ENCODE measurements around the gene SRGAP1. TPM values are rescaled to one million over a fixed set of nuclear protein-coding genes. Genes with fewer than 3 reads are reported as not detected.

Gene SRGAP1
- polyA plus RNA-seq, 2 donors: 1.4 to 3.2 TPM

DNA sequence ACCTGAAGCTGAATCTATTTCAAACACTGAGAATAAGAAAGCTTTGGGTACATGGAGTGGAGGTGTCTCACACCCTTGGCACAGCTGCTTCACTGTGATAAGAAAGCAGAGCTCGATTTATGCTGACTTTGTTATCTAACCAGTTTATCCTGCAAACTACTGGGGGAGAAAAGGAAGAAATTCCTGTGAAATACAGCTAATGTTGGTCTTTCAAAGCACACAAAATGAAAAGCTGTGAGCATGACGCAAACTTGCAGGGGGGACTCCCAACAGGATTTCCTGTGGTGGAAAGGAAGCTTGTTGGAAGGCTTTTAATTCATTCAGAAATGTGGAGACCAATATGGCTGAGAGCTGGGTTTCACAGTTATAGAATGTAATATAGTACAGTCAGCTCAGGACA lies 53.4 kb downstream of the SRGAP1 start:
- 38 to 48% methylated on average over 2 of the region's 2 CpGs for WGBS, 2 donors
- H3K27ac ChIP-seq (ENCODE audit: low read depth in 2 of 2, low read length in 1 of 2): no peak overlapping the region
- no peaks in the 10 kb centered on the region for H3K9me3 ChIP-seq (ENCODE audit: control insufficient read depth in 2 of 2, insufficient read depth in 1 of 2, low read depth in 1 of 2, low read length in 1 of 2)
- no peaks in the 10 kb centered on the region for H3K27me3 ChIP-seq (ENCODE audit: control insufficient read depth in 1 of 2, insufficient read depth in 2 of 2, low read length in 2 of 2)
- no peaks in the 10 kb centered on the region for H3K36me3 ChIP-seq (ENCODE audit: control insufficient read depth in 2 of 2, insufficient read depth in 2 of 2, low read length in 1 of 2)
- no peaks in the 10 kb centered on the region for H3K4me1 ChIP-seq (ENCODE audit: control insufficient read depth in 2 of 2, insufficient read depth in 2 of 2, low read length in 1 of 2)
- H3K4me3 ChIP-seq (ENCODE audit: low read depth in 1 of 2, low read length in 2 of 2): no peak overlapping the region

DNA sequence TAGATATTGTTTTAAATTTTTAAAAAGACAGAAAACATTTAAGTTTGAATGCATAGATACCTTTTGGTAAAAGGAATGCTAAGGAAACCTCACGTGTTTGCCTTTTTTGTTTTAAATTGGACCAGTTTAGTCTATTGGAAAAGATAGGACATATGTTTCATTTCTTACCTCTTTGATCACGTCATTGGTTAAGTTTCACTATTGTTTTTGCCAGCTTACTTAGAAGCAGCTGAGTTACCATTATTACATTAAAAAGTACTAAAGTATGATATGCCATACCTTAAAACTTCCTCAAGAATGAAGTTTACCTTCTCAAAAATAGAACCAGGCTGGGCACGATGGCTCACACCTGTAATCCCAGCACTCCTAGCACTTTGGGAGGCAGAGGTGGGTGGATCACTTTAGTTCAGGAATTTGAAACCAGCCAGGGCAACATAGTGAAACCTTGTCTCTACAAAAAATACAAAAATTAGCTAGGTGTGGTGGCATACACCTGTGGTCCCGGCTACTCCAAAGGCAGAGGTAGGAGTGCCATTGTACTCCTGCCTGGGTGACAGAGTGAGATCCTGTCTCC lies 54.4 kb downstream of the SRGAP1 start:
- no peaks in the 10 kb centered on the region for H3K27me3 ChIP-seq (ENCODE audit: control insufficient read depth in 1 of 2, insufficient read depth in 2 of 2, low read length in 2 of 2)
- peak overlapping the region in 1 of 2 donors; percentile 15 for H3K27ac ChIP-seq (ENCODE audit: low read depth in 2 of 2, low read length in 1 of 2)
- H3K36me3 ChIP-seq (ENCODE audit: control insufficient read depth in 2 of 2, insufficient read depth in 2 of 2, low read length in 1 of 2): no peaks in the 10 kb centered on the region
- WGBS, 2 donors: 68 to 77% methylated on average over 4 of the region's 4 CpGs
- no peaks in the 10 kb centered on the region for H3K4me1 ChIP-seq (ENCODE audit: control insufficient read depth in 2 of 2, insufficient read depth in 2 of 2, low read length in 1 of 2)
- H3K9me3 ChIP-seq (ENCODE audit: control insufficient read depth in 2 of 2, insufficient read depth in 1 of 2, low read depth in 1 of 2, low read length in 1 of 2): no peaks in the 10 kb centered on the region
- H3K4me3 ChIP-seq (ENCODE audit: low read depth in 1 of 2, low read length in 2 of 2): no peak overlapping the region

DNA sequence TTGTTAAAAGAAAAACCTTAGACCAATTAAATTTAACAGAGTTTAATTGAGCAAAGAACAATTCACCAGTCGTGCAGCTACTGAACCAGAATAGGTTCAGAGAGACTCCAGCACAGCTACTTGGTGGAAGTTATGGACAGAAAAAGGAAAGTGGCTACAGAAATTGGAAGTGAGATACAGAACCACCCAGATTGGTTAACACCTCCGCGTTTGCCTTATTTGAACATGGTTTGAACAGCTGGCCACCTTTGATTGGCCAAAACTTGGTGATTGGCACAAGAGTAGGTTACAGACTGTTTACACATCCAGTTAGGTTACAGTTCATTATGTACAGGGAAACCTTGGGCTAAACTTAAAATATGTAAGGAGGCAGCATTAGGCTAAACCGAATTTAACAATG lies 54.9 kb downstream of the SRGAP1 start:
- Histone ChIP-seq H3K27me3 (ENCODE audit: control insufficient read depth in 1 of 2, insufficient read depth in 2 of 2, low read length in 2 of 2) (no peaks in the 10 kb centered on the region), H3K27ac (ENCODE audit: low read depth in 2 of 2, low read length in 1 of 2) (peak overlapping the region in 1 of 2 donors; percentile 13), H3K4me1 (ENCODE audit: control insufficient read depth in 2 of 2, insufficient read depth in 2 of 2, low read length in 1 of 2) (no peaks in the 10 kb centered on the region), H3K9me3 (ENCODE audit: control insufficient read depth in 2 of 2, insufficient read depth in 1 of 2, low read depth in 1 of 2, low read length in 1 of 2) (no peaks in the 10 kb centered on the region), H3K4me3 (ENCODE audit: low read depth in 1 of 2, low read length in 2 of 2) (no peak overlapping the region), H3K36me3 (ENCODE audit: control insufficient read depth in 2 of 2, insufficient read depth in 2 of 2, low read length in 1 of 2) (no peaks in the 10 kb centered on the region)
- 68 to 86% methylated on average over 4 of the region's 4 CpGs for WGBS, 2 donors

DNA sequence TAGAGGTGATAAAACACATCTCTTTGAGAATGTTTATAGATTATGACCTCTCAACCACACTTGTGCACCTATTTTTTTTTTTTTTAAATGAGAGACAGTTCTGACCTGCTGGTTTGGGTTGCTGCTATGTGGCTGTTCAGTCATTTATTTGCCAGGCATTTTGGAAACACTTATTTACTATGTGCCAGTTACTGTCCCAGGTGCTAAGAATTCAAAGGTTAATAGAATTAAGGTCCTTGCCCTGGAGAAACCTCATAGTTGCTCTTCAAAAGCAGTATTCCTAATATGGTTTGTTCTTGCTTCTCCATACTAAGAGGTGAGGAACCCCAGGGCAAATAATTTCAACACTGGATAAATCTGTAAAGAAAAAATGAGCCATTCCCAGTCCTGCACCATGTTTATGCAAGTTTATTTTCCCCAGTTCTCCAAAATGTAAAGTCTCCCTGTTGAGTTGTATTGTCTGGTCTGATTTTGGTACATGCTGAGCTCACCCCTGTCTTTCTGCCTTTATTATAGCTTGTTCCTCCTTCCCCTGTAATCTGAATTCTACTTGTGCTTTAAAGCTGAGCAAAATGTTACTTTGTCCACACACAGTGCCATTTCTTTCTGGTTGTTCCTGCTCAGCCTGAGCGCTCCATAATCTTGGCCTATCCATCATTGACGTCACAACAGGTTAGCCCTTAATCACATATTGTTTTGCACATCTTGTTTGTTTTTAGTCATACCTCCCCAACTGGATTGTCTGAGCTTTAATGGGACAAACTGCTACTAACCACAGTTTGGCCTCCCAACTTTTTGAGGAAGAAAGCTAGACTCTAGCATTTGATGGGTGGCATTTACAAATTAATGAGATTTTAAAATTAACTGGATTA lies 56.7 kb downstream of the SRGAP1 start:
- WGBS, 2 donors: 59 to 66% methylated on average over 2 of the region's 2 CpGs
- Histone ChIP-seq H3K4me1 (ENCODE audit: control insufficient read depth in 2 of 2, insufficient read depth in 2 of 2, low read length in 1 of 2) (no peaks in the 10 kb centered on the region), H3K27me3 (ENCODE audit: control insufficient read depth in 1 of 2, insufficient read depth in 2 of 2, low read length in 2 of 2) (no peaks in the 10 kb centered on the region), H3K4me3 (ENCODE audit: low read depth in 1 of 2, low read length in 2 of 2) (no peak overlapping the region), H3K9me3 (ENCODE audit: control insufficient read depth in 2 of 2, insufficient read depth in 1 of 2, low read depth in 1 of 2, low read length in 1 of 2) (no peaks in the 10 kb centered on the region), H3K27ac (ENCODE audit: low read depth in 2 of 2, low read length in 1 of 2) (peak overlapping the region; percentile 10 to 52), H3K36me3 (ENCODE audit: control insufficient read depth in 2 of 2, insufficient read depth in 2 of 2, low read length in 1 of 2) (no peaks in the 10 kb centered on the region)

DNA sequence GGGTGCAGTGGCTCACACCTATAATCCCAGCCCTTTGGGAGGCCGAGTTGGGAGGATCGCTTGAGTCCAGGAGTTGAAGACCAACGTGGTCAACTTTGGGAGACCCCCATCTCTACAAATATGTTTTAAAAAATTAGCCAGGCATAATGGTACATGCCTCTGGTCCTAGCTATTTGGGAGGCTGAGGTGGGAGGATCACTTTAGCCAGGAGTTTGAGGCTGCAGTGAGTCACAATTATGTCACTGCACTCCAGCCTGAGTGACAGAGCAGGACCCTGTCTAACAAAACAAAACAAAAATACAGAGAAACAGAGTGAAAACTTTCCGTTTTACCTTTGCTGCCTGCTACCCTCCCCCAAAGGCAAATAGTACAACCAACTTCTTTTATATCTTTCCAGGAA lies 60.2 kb downstream of the SRGAP1 start:
- Histone ChIP-seq H3K4me1 (ENCODE audit: control insufficient read depth in 2 of 2, insufficient read depth in 2 of 2, low read length in 1 of 2) (no peaks in the 10 kb centered on the region), H3K4me3 (ENCODE audit: low read depth in 1 of 2, low read length in 2 of 2) (no peak overlapping the region), H3K27ac (ENCODE audit: low read depth in 2 of 2, low read length in 1 of 2) (no peak overlapping the region), H3K9me3 (ENCODE audit: control insufficient read depth in 2 of 2, insufficient read depth in 1 of 2, low read depth in 1 of 2, low read length in 1 of 2) (no peaks in the 10 kb centered on the region), H3K27me3 (ENCODE audit: control insufficient read depth in 1 of 2, insufficient read depth in 2 of 2, low read length in 2 of 2) (no peaks in the 10 kb centered on the region), H3K36me3 (ENCODE audit: control insufficient read depth in 2 of 2, insufficient read depth in 2 of 2, low read length in 1 of 2) (no peaks in the 10 kb centered on the region)
- 89 to 92% methylated on average over 4 of the region's 4 CpGs for WGBS, 2 donors

DNA sequence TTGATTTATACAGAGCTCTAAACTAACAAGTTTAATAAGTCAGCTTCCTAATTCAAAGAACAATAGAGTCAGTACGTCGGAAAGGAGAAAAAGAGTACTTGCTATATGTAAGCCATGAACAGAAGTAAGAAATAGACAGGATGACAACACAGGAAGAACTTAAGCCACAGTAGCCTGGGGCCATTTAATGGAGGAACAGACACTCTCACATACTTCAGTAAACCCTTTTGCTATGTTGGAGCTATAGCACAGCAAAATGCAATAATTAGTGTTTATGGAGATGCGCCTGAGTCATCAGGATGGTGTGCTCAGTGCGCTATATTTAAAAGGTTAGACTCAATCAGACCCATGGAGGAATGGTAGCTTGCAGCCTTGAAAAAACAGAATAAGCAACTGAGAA lies 61.0 kb downstream of the SRGAP1 start:
- Histone ChIP-seq H3K27me3 (ENCODE audit: control insufficient read depth in 1 of 2, insufficient read depth in 2 of 2, low read length in 2 of 2) (no peaks in the 10 kb centered on the region), H3K4me3 (ENCODE audit: low read depth in 1 of 2, low read length in 2 of 2) (no peak overlapping the region), H3K36me3 (ENCODE audit: control insufficient read depth in 2 of 2, insufficient read depth in 2 of 2, low read length in 1 of 2) (no peaks in the 10 kb centered on the region), H3K4me1 (ENCODE audit: control insufficient read depth in 2 of 2, insufficient read depth in 2 of 2, low read length in 1 of 2) (no peaks in the 10 kb centered on the region), H3K27ac (ENCODE audit: low read depth in 2 of 2, low read length in 1 of 2) (no peak overlapping the region), H3K9me3 (ENCODE audit: control insufficient read depth in 2 of 2, insufficient read depth in 1 of 2, low read depth in 1 of 2, low read length in 1 of 2) (no peaks in the 10 kb centered on the region)
- 84 to 88% methylated on average over 4 of the region's 4 CpGs for WGBS, 2 donors

DNA sequence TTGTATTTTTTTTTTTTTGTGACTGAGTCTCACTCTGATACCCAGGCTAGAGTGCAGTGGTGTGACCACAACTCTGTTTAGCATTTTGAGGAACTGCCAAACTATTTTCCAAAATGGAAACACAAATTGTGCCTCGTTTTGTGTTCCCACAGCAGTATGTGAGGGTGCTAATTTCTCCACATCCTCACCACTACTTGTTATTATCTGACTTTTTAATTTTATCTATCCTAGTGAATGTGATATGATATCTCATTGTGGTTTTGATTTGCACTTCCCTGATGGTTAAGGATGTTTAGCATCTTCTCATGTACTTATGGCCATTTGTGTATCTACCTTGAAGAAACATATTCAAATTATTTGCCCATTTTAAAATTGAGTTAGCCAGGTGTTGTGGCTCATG lies 62.4 kb downstream of the SRGAP1 start:
- WGBS, 2 donors: 90 to 91% methylated on average over 1 of the region's 1 CpG
- H3K27ac ChIP-seq (ENCODE audit: low read depth in 2 of 2, low read length in 1 of 2): no peak overlapping the region
- no peaks in the 10 kb centered on the region for H3K4me1 ChIP-seq (ENCODE audit: control insufficient read depth in 2 of 2, insufficient read depth in 2 of 2, low read length in 1 of 2)

DNA sequence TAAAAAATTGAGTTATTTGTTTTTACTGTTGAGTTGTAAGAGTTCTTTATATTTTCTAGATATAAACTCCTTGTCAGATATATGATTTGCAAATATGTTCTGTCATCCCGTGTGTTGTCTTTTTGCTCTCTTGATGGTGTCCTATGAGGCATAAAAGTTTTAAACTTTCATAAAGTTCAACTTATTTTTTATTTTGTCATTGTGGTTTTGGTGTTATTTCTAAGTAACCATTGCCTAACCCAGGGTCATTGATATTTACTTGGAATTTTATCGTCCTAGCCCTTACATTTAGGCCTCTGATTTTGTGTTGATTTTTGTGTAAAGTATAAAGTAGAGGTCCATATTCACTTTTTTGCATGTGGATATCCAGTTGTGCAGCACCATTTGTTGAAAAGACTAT lies 63.1 kb downstream of the SRGAP1 start:
- Histone ChIP-seq H3K27me3 (ENCODE audit: control insufficient read depth in 1 of 2, insufficient read depth in 2 of 2, low read length in 2 of 2) (no peaks in the 10 kb centered on the region), H3K27ac (ENCODE audit: low read depth in 2 of 2, low read length in 1 of 2) (no peak overlapping the region), H3K9me3 (ENCODE audit: control insufficient read depth in 2 of 2, insufficient read depth in 1 of 2, low read depth in 1 of 2, low read length in 1 of 2) (no peaks in the 10 kb centered on the region), H3K36me3 (ENCODE audit: control insufficient read depth in 2 of 2, insufficient read depth in 2 of 2, low read length in 1 of 2) (no peaks in the 10 kb centered on the region), H3K4me3 (ENCODE audit: low read depth in 1 of 2, low read length in 2 of 2) (no peak overlapping the region), H3K4me1 (ENCODE audit: control insufficient read depth in 2 of 2, insufficient read depth in 2 of 2, low read length in 1 of 2) (no peaks in the 10 kb centered on the region)
- WGBS, 2 donors: 90 to 95% methylated on average over 2 of the region's 2 CpGs

More for the DNA sequence above, 62.4 kb downstream of the SRGAP1 start:
- Histone ChIP-seq H3K27me3 (ENCODE audit: control insufficient read depth in 1 of 2, insufficient read depth in 2 of 2, low read length in 2 of 2) (no peaks in the 10 kb centered on the region), H3K9me3 (ENCODE audit: control insufficient read depth in 2 of 2, insufficient read depth in 1 of 2, low read depth in 1 of 2, low read length in 1 of 2) (no peaks in the 10 kb centered on the region), H3K4me3 (ENCODE audit: low read depth in 1 of 2, low read length in 2 of 2) (no peak overlapping the region), H3K36me3 (ENCODE audit: control insufficient read depth in 2 of 2, insufficient read depth in 2 of 2, low read length in 1 of 2) (no peaks in the 10 kb centered on the region)

DNA sequence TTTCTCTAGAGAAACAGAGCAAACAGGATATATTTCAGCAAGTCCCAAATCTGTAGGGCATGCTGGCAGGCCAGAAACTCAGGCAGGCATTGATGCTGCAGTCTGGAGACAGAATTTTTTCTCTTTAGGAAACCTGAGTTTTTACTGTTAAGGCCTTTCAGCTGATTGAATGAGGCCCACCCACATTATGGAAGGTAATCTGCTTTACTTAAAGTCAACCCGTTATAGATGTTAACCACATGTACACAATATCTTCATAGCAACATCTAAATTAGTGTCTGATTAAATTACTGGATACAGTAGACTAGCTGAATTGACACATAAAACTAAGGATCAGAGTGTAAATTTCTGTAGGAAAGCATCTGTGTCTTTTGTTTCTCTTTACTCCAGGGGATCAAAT lies 65.2 kb downstream of the SRGAP1 start:
- WGBS, 2 donors: 74 to 76% methylated on average over 1 of the region's 1 CpG
- H3K4me3 ChIP-seq (ENCODE audit: low read depth in 1 of 2, low read length in 2 of 2): no peak overlapping the region
- no peaks in the 10 kb centered on the region for H3K9me3 ChIP-seq (ENCODE audit: control insufficient read depth in 2 of 2, insufficient read depth in 1 of 2, low read depth in 1 of 2, low read length in 1 of 2)
- no peaks in the 10 kb centered on the region for H3K4me1 ChIP-seq (ENCODE audit: control insufficient read depth in 2 of 2, insufficient read depth in 2 of 2, low read length in 1 of 2)
- no peak overlapping the region for H3K27ac ChIP-seq (ENCODE audit: low read depth in 2 of 2, low read length in 1 of 2)
- no peaks in the 10 kb centered on the region for H3K36me3 ChIP-seq (ENCODE audit: control insufficient read depth in 2 of 2, insufficient read depth in 2 of 2, low read length in 1 of 2)
- no peaks in the 10 kb centered on the region for H3K27me3 ChIP-seq (ENCODE audit: control insufficient read depth in 1 of 2, insufficient read depth in 2 of 2, low read length in 2 of 2)

DNA sequence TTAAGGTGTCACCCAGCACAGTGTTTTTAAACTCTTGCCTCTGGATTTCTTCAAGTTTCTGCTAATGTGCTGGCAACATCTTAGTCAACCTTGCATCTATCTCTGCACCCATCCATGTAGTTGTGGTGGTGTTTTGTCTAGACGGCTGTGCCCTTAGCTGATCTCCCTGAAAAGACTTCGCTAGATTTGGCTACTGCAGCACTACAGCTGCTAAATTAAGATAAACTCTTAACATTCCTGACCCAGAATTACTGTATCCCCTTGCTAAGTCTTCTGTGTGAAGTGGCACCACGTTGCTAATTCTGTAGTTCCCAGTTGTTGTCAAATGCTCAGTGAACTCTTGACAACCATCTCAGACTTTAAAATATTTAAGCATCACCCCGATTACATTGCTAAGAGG lies 66.8 kb downstream of the SRGAP1 start:
- Histone ChIP-seq H3K9me3 (ENCODE audit: control insufficient read depth in 2 of 2, insufficient read depth in 1 of 2, low read depth in 1 of 2, low read length in 1 of 2) (no peaks in the 10 kb centered on the region), H3K27ac (ENCODE audit: low read depth in 2 of 2, low read length in 1 of 2) (no peak overlapping the region), H3K4me1 (ENCODE audit: control insufficient read depth in 2 of 2, insufficient read depth in 2 of 2, low read length in 1 of 2) (no peaks in the 10 kb centered on the region), H3K4me3 (ENCODE audit: low read depth in 1 of 2, low read length in 2 of 2) (no peak overlapping the region), H3K27me3 (ENCODE audit: control insufficient read depth in 1 of 2, insufficient read depth in 2 of 2, low read length in 2 of 2) (no peaks in the 10 kb centered on the region), H3K36me3 (ENCODE audit: control insufficient read depth in 2 of 2, insufficient read depth in 2 of 2, low read length in 1 of 2) (no peaks in the 10 kb centered on the region)
- WGBS, 2 donors: 61 to 71% methylated on average over 4 of the region's 4 CpGs

Data from esophagus (tissue), 2 donors.